ENCODE results near the gene PLXNA4. TPM values are rescaled to one million over a fixed set of nuclear protein-coding genes. Genes with fewer than 3 reads are reported as not detected.

The PLXNA4 gene
- total RNA-seq, 1 experiment from 2014 or later = not detected

GRCh38 chr7:132158841-132159240 lies 417.4 kb downstream of the PLXNA4 start:
- DNase-seq (ENCODE audit: low read depth, low spot score) (no peak), ATAC-seq (no peak)
- no peak overlapping the region for H3K9ac ChIP-seq (ENCODE audit: low read length)
- H3K79me2 ChIP-seq (ENCODE audit: insufficient read depth, low read length) = no peaks in the 10 kb centered on the region
- RAD21 ChIA-PET (ENCODE audit: low non-redundant PET in 1 of 2, low total read pairs in 2 of 2, uncharacterized antibody in 2 of 2, unreplicated experiment in 2 of 2) = no interaction called here
- no peaks in the 10 kb centered on the region for H4K20me1 ChIP-seq (ENCODE audit: insufficient read depth)
- H3K27me3 ChIP-seq (ENCODE audit: insufficient read depth, low read length) = peaks cover 70% of the 10 kb centered on the region
- no peak overlapping the region for H3K4me2 ChIP-seq (ENCODE audit: low read length)
- no peak overlapping the region for H2AFZ ChIP-seq (ENCODE audit: low read depth, low read length, poor library complexity, severe bottlenecking)
- BruUV-seq (replicated peaks) = no TSS peak
- POLR2A ChIA-PET = no interaction called here
- TF ChIP-seq REST (IDR thresholded peaks at IDR 0.05; ENCODE audit: low read depth) (no peak), FOSL1 (IDR thresholded peaks at IDR 0.05; ENCODE audit: low read depth) (no peak), EZH2 (IDR thresholded peaks at IDR 0.05) (no peak), CTCF (IDR thresholded peaks at IDR 0.05 in 2 of 3, conservative IDR thresholded peaks at IDR 0.05 in 1 of 3; ENCODE audit: borderline replicate concordance in 1 of 3, insufficient read depth in 1 of 3, low read depth in 2 of 3, low read length in 2 of 3) (no peak), CBX3 (IDR thresholded peaks at IDR 0.05; ENCODE audit: low read depth) (no peak), ATF3 (IDR thresholded peaks at IDR 0.05) (no peak), CEBPB (IDR thresholded peaks at IDR 0.05; ENCODE audit: low read depth) (no peak)
- H3K4me1 ChIP-seq (ENCODE audit: control insufficient read depth in 1 of 2, insufficient read depth in 2 of 2, low read length in 2 of 2) = no peaks in the 10 kb centered on the region
- no peak overlapping the region for H3K4me3 ChIP-seq (replicated peaks in 1 of 2; ENCODE audit: low read depth in 1 of 2, low read length in 2 of 2)
- no peaks in the 10 kb centered on the region for H3K9me3 ChIP-seq (ENCODE audit: control insufficient read depth in 1 of 2, insufficient read depth in 1 of 2, low read depth in 1 of 2, low read length in 2 of 2)
- no peaks in the 10 kb centered on the region for H3K36me3 ChIP-seq (ENCODE audit: control insufficient read depth in 1 of 2, insufficient read depth in 2 of 2, low read length in 2 of 2)
- H3K9me2 ChIP-seq (ENCODE audit: insufficient read depth) = no peaks in the 10 kb centered on the region
- intact Hi-C loops (cut with micrococcal nuclease) = loop anchor here (10.0 kb wide), 1 partner anchor 304 kb away; no protein-coding TSS in a partner anchor
- CTCF ChIA-PET = interaction anchor here (1.0 kb wide), 1 partner anchor 213 kb away, joined by 4 read pairs; no protein-coding TSS in a partner anchor
- no peak overlapping the region for H3K27ac ChIP-seq (ENCODE audit: low read depth, low read length)
